ENCODE data around the gene CAMTA1.

Gene CAMTA1

GRCh38 chr1:7009741-7010525, 224.7 kb downstream of the CAMTA1 start:
- no peak for DNase-seq
- TF ChIP-seq GATA1 (IDR thresholded peaks at IDR 0.05; ENCODE audit: low read depth, low read length) (no peak), POLR2A (IDR thresholded peaks at IDR 0.05; ENCODE audit: low read length) (no peak)

- no peak for TF ChIP-seq POLR2A (IDR thresholded peaks at IDR 0.05; ENCODE audit: low read length)
- no peak for TF ChIP-seq GATA1 (IDR thresholded peaks at IDR 0.05; ENCODE audit: low read depth, low read length)
- no peak for DNase-seq
These were observed 225.4 kb downstream of the CAMTA1 start for GRCh38 chr1:7010534-7011200.

GRCh38 chr1:7011826-7012225, 226.6 kb downstream of the CAMTA1 start:
- no peak for DNase-seq
- TF ChIP-seq GATA1 (IDR thresholded peaks at IDR 0.05; ENCODE audit: low read depth, low read length) (no peak), POLR2A (IDR thresholded peaks at IDR 0.05; ENCODE audit: low read length) (no peak)

GRCh38 chr1:7012461-7012924, 227.2 kb downstream of the CAMTA1 start:
- no peak for TF ChIP-seq GATA1 (IDR thresholded peaks at IDR 0.05; ENCODE audit: low read depth, low read length)
- no peak for DNase-seq

- no peak for DNase-seq
- no peak for TF ChIP-seq GATA1 (IDR thresholded peaks at IDR 0.05; ENCODE audit: low read depth, low read length)
- no peak for TF ChIP-seq POLR2A (IDR thresholded peaks at IDR 0.05; ENCODE audit: low read length)
These were observed 228.8 kb downstream of the CAMTA1 start for GRCh38 chr1:7013833-7014639.

- TF ChIP-seq GATA1 (IDR thresholded peaks at IDR 0.05; ENCODE audit: low read depth, low read length) (no peak), POLR2A (IDR thresholded peaks at IDR 0.05; ENCODE audit: low read length) (no peak)
- no peak for DNase-seq
These were observed 229.3 kb downstream of the CAMTA1 start for GRCh38 chr1:7014640-7014930.

GRCh38 chr1:7015022-7015421, 229.8 kb downstream of the CAMTA1 start:
- TF ChIP-seq GATA1 (IDR thresholded peaks at IDR 0.05; ENCODE audit: low read depth, low read length) (no peak), POLR2A (IDR thresholded peaks at IDR 0.05; ENCODE audit: low read length) (no peak)
- DNase-seq = no peak

- no peak for DNase-seq
- no peak for TF ChIP-seq GATA1 (IDR thresholded peaks at IDR 0.05; ENCODE audit: low read depth, low read length)
- no peak for TF ChIP-seq POLR2A (IDR thresholded peaks at IDR 0.05; ENCODE audit: low read length)
These were observed 233.1 kb downstream of the CAMTA1 start for GRCh38 chr1:7018351-7018750.

GRCh38 chr1:7018826-7019225, 233.6 kb downstream of the CAMTA1 start:
- no peak for TF ChIP-seq GATA1 (IDR thresholded peaks at IDR 0.05; ENCODE audit: low read depth, low read length)
- no peak for TF ChIP-seq POLR2A (IDR thresholded peaks at IDR 0.05; ENCODE audit: low read length)
- DNase-seq = no peak

- DNase-seq = no peak
- no peak for TF ChIP-seq POLR2A (IDR thresholded peaks at IDR 0.05; ENCODE audit: low read length)
- no peak for TF ChIP-seq GATA1 (IDR thresholded peaks at IDR 0.05; ENCODE audit: low read depth, low read length)
These were observed 234.3 kb downstream of the CAMTA1 start for GRCh38 chr1:7019510-7019909.

- DNase-seq = no peak
- TF ChIP-seq POLR2A (IDR thresholded peaks at IDR 0.05; ENCODE audit: low read length) (no peak), GATA1 (IDR thresholded peaks at IDR 0.05; ENCODE audit: low read depth, low read length) (no peak)
These were observed 236.8 kb downstream of the CAMTA1 start for GRCh38 chr1:7022058-7022457.

GRCh38 chr1:7025013-7025412, 239.8 kb downstream of the CAMTA1 start:
- TF ChIP-seq POLR2A (IDR thresholded peaks at IDR 0.05; ENCODE audit: low read length) = no peak
- no peak for TF ChIP-seq GATA1 (IDR thresholded peaks at IDR 0.05; ENCODE audit: low read depth, low read length)
- DNase-seq = no peak

GRCh38 chr1:7026169-7026568, 240.9 kb downstream of the CAMTA1 start:
- no peak for DNase-seq
- TF ChIP-seq POLR2A (IDR thresholded peaks at IDR 0.05; ENCODE audit: low read length) (no peak), GATA1 (IDR thresholded peaks at IDR 0.05; ENCODE audit: low read depth, low read length) (no peak)

GRCh38 chr1:7032992-7033391, 247.7 kb downstream of the CAMTA1 start:
- no peak for DNase-seq

More at GRCh38 chr1:7032992-7033391, 247.7 kb downstream of the CAMTA1 start:
- no peak for TF ChIP-seq POLR2A (IDR thresholded peaks at IDR 0.05; ENCODE audit: low read length)
- no peak for TF ChIP-seq GATA1 (IDR thresholded peaks at IDR 0.05; ENCODE audit: low read depth, low read length)

Measured in erythroblast (primary cell).